ENCODE results near the gene UGT1A9.

Gene UGT1A9

DNA sequence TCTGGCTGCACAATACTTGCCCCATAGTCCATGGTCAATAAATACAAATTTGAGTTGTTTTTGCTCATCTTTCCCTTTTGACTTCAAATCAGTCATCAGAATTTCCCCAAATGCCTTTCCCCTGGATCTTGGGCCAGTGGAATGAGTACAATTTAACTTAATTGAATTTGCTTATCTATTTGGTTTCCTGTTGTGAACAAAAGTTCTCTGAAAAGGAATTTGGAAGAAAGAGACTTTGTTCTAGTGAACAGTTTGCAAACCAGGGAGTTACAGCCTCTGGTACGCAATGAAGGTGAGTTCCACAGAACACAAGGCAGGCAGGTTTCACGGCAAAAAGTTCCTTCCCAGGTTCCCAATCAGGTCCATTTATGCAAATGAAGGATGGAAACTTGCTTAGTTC lies 87.2 kb downstream of the UGT1A9 start:
- DNase-seq (ENCODE audit: low read depth in 2 of 2): no peak

- no peak for DNase-seq (ENCODE audit: low read depth in 2 of 2)
Measured at GRCh38 chr2:233760043-233760442, 88.3 kb downstream of the UGT1A9 start, which contains the start of gene UGT1A1. Gene UGT1A1 (plus strand): TSS chr2:233760270. CDS start chr2:233760288, 18 bp downstream.

- DNase-seq (ENCODE audit: low read depth in 2 of 2): no peak
Measured at GRCh38 chr2:233761040-233761769, 89.5 kb downstream of the UGT1A9 start.

GRCh38 chr2:233764264-233764663 lies 92.6 kb downstream of the UGT1A9 start:
- DNase-seq (ENCODE audit: low read depth in 2 of 2): no peak

DNA sequence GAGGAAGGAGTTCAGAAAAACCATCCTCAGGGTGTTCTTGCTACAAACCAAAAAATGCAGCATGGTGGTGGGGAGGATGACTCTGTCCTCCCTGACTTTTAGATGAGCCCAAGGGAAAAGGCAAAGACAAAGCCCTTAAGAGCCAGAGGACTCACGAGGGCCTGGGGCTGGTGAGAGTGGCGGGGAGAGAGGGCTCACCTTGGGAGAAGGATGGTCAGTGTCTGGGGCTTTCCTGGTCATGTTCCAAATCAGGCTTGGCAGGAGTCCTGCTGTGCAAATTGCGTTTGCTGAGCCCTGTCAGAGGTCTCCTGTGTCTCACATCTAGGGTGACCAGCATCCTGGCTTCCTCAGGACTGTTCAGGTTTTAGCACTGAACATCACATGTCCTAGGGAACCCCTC lies 93.1 kb downstream of the UGT1A9 start:
- DNase-seq (ENCODE audit: low read depth in 2 of 2): no peak

DNA sequence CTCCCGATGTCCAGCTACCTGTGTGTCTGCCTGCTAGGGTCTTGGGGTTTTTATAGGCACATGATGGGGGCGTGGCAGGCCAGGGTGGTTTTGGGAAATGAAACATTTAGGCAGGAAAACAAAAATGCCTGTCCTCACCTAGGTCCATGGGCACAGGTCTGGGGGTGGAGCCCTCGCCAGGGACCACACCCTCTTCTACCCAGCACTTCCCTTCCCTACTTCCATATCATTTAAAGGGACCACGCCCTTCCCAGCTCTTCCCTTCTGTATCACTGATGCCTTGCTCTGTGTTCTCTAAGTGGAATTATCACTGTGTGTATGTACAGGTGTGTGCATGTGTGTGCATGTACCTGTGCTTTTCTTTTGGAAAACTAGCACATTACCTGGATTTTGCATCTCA lies 94.7 kb downstream of the UGT1A9 start:
- no peak for DNase-seq (ENCODE audit: low read depth in 2 of 2)

DNA sequence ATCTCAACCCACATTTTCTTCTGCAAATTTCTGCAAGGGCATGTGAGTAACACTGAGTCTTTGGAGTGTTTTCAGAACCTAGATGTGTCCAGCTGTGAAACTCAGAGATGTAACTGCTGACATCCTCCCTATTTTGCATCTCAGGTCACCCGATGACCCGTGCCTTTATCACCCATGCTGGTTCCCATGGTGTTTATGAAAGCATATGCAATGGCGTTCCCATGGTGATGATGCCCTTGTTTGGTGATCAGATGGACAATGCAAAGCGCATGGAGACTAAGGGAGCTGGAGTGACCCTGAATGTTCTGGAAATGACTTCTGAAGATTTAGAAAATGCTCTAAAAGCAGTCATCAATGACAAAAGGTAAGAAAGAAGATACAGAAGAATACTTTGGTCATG lies 96.4 kb downstream of the UGT1A9 start:
- DNase-seq (ENCODE audit: low read depth in 2 of 2): no peak

DNA sequence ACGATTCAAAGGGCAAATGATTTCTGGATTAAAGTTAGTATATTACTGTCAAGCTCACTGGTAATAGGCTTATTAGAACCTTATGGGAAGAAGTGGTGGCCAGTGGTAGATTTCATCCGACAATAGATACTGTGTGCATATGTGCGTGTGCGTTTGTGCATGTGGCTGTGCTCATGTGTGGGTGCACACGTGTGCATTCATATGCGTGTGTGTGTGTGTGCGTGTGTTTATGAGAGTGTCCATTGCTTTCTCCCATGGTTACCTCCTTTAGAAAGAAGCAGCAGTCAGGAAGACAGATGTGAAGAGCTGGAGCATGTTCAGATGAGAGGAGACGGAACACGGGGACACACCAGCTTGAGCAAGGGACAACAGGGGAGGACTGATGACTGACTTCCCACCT lies 97.6 kb downstream of the UGT1A9 start:
- no peak for DNase-seq (ENCODE audit: low read depth in 2 of 2)

DNA sequence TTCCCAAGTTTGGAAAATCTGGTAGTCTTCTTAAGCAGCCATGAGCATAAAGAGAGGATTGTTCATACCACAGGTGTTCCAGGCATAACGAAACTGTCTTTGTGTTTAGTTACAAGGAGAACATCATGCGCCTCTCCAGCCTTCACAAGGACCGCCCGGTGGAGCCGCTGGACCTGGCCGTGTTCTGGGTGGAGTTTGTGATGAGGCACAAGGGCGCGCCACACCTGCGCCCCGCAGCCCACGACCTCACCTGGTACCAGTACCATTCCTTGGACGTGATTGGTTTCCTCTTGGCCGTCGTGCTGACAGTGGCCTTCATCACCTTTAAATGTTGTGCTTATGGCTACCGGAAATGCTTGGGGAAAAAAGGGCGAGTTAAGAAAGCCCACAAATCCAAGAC lies 100.5 kb downstream of the UGT1A9 start:
- DNase-seq (ENCODE audit: low read depth in 2 of 2): no peak

GRCh38 chr2:233772583-233772982 lies 100.9 kb downstream of the UGT1A9 start:
- no peak for DNase-seq (ENCODE audit: low read depth in 2 of 2)

DNA sequence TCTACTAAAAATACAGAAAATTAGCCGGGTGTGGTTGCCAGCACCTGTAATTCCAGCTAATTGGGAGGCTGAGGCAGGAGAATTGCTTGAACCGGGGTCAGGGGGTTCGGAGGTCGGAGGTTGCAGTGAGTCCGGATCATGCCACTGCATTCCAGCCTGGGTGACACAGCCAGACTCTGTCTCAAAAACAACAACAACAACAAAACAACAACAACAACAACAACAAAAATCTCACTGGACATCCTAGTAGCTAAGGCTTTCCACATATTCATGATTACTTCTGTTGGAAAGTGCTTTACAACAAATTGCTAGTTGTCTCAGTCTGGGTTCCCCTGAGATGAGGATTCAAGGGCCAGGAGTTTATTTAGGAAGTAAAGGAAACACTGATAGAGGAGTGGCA lies 102.2 kb downstream of the UGT1A9 start:
- no peak for DNase-seq (ENCODE audit: low read depth in 2 of 2)

DNA sequence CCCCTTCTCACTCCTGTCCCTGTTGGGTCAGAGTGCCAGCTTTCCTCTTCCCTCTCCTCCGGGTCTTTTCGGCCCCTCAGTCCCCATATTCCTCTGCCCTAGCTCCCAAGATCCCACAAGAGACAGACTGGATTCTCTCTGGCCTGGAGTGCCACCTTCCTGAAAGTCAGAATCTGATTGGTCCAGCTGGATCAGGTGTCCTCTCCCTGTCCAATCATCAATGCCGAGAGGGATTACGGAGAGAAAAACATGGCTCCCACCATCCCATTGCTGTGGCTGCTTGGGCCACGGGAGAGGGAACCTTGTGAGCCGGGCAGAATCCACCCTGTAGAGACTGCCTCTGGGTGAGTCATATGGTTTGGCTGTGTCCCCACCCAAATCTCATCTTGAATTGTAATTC lies 103.7 kb downstream of the UGT1A9 start:
- no peak for DNase-seq (ENCODE audit: low read depth in 2 of 2)

DNA sequence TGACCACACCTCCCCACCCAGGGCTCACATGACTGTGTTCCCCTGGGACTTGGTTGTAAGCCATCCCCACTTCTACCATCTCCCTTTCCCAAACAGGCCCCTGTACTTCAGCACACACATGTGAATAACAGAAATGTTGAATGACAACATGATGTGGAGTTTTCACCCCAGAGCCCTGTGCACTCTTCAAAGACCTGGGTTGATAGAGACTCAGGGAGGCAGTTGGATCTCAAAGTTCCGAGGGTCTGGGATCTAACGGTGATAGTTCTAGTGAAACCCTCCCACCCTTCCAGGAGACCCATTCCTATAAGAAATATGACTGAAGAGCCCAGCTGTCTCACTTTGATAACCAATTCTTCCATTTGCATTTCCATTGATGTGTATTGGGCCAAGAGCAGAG lies 106.3 kb downstream of the UGT1A9 start, which contains the start of gene MROH2A:
Gene MROH2A, plus strand, starts transcription at position 301 of the 400 bp plus-strand sequence. CDS start 1,029 bp downstream, outside the sequence.
- DNase-seq (ENCODE audit: low read depth in 2 of 2): no peak

DNA sequence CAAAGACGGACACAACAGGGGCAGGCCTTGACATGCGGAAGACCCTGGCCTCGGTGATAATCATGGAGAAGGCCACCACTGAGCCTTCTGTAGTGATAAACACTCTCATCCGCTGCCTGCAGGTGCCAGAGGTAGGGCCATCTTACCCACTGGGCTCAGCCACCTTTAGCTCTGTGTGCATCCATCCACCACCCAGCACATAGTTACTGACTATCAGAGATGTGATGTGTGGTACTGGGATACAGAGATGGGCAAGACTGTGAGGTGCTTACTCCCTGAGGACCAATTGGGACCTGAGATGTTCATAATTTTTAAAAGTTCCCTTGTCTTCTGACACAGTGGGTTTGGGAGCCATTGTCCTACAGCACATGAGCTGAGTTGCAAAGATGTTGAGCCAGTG lies 108.0 kb downstream of the UGT1A9 start:
- no peak for DNase-seq (ENCODE audit: low read depth in 2 of 2)

- no peak for DNase-seq (ENCODE audit: low read depth in 2 of 2)
Measured at GRCh38 chr2:233780771-233781170, 109.1 kb downstream of the UGT1A9 start.

- DNase-seq (ENCODE audit: low read depth in 2 of 2): no peak
Measured at GRCh38 chr2:233789554-233789953, 117.9 kb downstream of the UGT1A9 start.

- no peak for DNase-seq (ENCODE audit: low read depth in 2 of 2)
Measured at GRCh38 chr2:233791151-233791882, 119.6 kb downstream of the UGT1A9 start.

DNA sequence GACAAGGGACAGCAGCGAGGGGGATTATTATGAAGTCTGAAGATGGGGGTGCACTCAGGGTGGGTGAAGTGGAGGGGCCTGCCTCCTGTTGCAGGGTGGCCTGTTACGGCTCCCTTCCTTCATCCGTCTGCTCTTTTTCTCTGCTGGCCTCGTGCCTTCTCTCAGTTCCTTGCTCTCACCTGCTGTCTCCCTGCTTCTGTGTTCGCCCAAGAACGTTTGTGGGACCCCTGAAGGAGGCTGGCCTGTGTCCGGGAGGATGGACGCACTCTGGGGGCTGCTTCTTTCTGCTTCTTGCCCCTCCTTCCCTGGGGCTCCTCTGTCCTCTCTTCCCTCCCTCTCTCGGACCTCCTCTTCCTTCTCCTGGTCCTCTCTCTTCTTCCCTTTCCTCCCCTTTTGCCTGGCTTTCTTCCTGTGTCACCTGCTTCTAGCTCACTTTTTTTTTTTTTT lies 120.2 kb downstream of the UGT1A9 start:
- no peak for DNase-seq (ENCODE audit: low read depth in 2 of 2)

GRCh38 chr2:233792720-233793119 lies 121.0 kb downstream of the UGT1A9 start:
- no peak for DNase-seq (ENCODE audit: low read depth in 2 of 2)

GRCh38 chr2:233793465-233794127 lies 121.9 kb downstream of the UGT1A9 start:
- DNase-seq (ENCODE audit: low read depth in 2 of 2): no peak

DNA sequence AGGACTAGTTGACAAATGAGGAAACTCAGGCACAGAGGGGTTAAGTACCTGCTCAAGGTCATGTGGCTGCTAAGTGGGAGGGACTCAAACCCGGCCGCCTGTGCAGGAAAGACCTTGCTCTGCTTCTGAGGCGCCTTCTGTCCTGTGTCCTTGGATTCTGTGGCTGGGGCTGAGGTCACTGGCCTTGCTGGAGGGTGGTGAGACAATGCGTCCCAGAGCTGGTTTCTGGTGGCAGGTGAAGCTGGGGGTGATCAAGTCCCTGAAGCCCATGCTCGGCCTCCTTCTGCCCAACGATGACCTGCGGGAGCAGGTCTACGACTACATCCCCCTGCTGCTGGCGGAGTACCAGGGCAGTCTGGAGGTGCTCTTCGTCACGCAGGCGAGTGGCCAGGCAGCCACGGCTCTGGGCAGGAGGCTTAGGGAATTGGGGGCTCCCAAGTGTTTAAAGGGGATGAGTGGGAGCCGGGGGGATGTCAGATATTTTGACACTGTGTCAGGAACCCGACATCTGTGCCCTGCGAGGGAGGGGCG lies 122.5 kb downstream of the UGT1A9 start:
- no peak for DNase-seq (ENCODE audit: low read depth in 2 of 2)

- no peak for DNase-seq (ENCODE audit: low read depth in 2 of 2)
Measured at GRCh38 chr2:233795735-233796171, 124.1 kb downstream of the UGT1A9 start.

All from stimulated activated CD4-positive, alpha-beta T cell treated with anti-CD3 and anti-CD28 coated beads, Interleukin-1b, Interleukin-23, amount 100 ng/mL, for 1 hour (primary cell).